H1 (cell line): ENCODE measurements around the gene LRRFIP1. TPM values are rescaled to one million over a fixed set of nuclear protein-coding genes. Genes with fewer than 3 reads are reported as not detected.

ENCODE experiments used
- CTCF ChIA-PET: fragments of 300-600 bp; sonication (Branson Sonifier 250); formaldehyde crosslinking; loops from one replicate; lab custom pipeline; 2021; ENCODE audit not compliant: partially characterized antibody; lab: Charles Lee
- POLR2A ChIA-PET: fragments of 300-600 bp; sonication (Branson Sonifier 250); formaldehyde crosslinking; loops from one replicate; lab custom pipeline; 2021; ENCODE audit warnings: inconsistent platforms; ENCODE audit not compliant: partially characterized antibody; lab: Charles Lee
- DNase-seq, 2 experiments: peaks; one replicate each; pipeline versions ENCODE4 v3.0.0 to v3.0.0-alpha.2; 2010 to 2022; ENCODE audit warnings: low spot score in 2 of 2, low read depth in 1 of 2, mixed read lengths in 1 of 2
- FAIRE-seq: peaks from 2 replicates; lab custom pipeline; 2011; peaks lifted over from hg19 to GRCh38; lab: Jason Lieb, UNC
- H2AFZ ChIP-seq: 2 replicates; pipeline ENCODE4 v1.8.1; 2012; ENCODE audit warnings: low read length, inconsistent platforms
- H2AK5ac ChIP-seq: 2 replicates; pipeline ENCODE4 v1.6.1; 2013; ENCODE audit warnings: low read depth, low read length
- H2BK120ac ChIP-seq: replicated peaks from 2 replicates; pipeline ENCODE3; 2013; ENCODE audit warnings: low read depth, low read length, inconsistent platforms
- H2BK12ac ChIP-seq: 2 replicates; pipeline ENCODE4 v1.6.1; 2013; ENCODE audit warnings: low read depth, low read length
- H2BK15ac ChIP-seq: 2 replicates; pipeline ENCODE4 v1.6.1; 2013; ENCODE audit warnings: low read length
- H2BK20ac ChIP-seq: 2 replicates; pipeline ENCODE4 v1.6.1; 2013; ENCODE audit warnings: low read length
- H2BK5ac ChIP-seq: 2 replicates; pipeline ENCODE4 v1.6.1; 2013; ENCODE audit warnings: low read depth, low read length
- H3K14ac ChIP-seq: 2 replicates; pipeline ENCODE4 v1.6.1; 2013; ENCODE audit warnings: inconsistent platforms; ENCODE audit not compliant: insufficient read length
- H3K18ac ChIP-seq: 2 replicates; pipeline ENCODE4 v1.6.1; 2013; ENCODE audit warnings: low read length; ENCODE audit errors: extremely low read depth
- H3K23ac ChIP-seq: 2 replicates; pipeline ENCODE4 v1.6.1; 2013; ENCODE audit warnings: inconsistent platforms; ENCODE audit not compliant: insufficient read length
- H3K23me2 ChIP-seq: 2 replicates; pipeline ENCODE4 v1.6.1; 2013; ENCODE audit warnings: low read depth, low read length
- H3K27ac ChIP-seq: 2 replicates; pipeline ENCODE4 v1.6.1; 2011; ENCODE audit warnings: low read depth, low read length, inconsistent platforms
- H3K27me3 ChIP-seq, 4 experiments: replicated peaks in 1 of 4; 1 replicate in 1 of 4; 2 replicates in 3 of 4; pipeline versions ENCODE4 v1.6.1 to v1.8.1; 2011 to 2013; ENCODE audit warnings: low read length in 3 of 4, mild to moderate bottlenecking in 3 of 4, inconsistent platforms in 2 of 4, mixed read lengths in 2 of 4, moderate library complexity in 1 of 4; ENCODE audit not compliant: control insufficient read depth in 3 of 4, insufficient read depth in 3 of 4; ENCODE audit errors: extremely low read depth in 1 of 4
- H3K36me3 ChIP-seq, 4 experiments: 2 replicates each; pipeline versions ENCODE4 v1.6.1 to v1.8.1; 2011 to 2013; ENCODE audit warnings: mild to moderate bottlenecking in 4 of 4, low read length in 3 of 4, moderate library complexity in 2 of 4, control low read depth in 1 of 4, inconsistent platforms in 1 of 4; ENCODE audit not compliant: insufficient read depth in 4 of 4, control insufficient read depth in 2 of 4
- H3K4ac ChIP-seq: replicated peaks from 2 replicates; pipeline ENCODE3; 2013; ENCODE audit warnings: low read length, low read depth, mixed read lengths, inconsistent platforms; ENCODE audit not compliant: insufficient read length
- H3K4me1 ChIP-seq, 4 experiments: replicated peaks in 1 of 4; 1 replicate in 1 of 4; 2 replicates in 3 of 4; pipeline versions ENCODE4 v1.6.1 to v1.8.1; 2011 to 2013; ENCODE audit warnings: low read length in 3 of 4, inconsistent platforms in 2 of 4, mixed read lengths in 1 of 4; ENCODE audit not compliant: insufficient read depth in 4 of 4, control insufficient read depth in 3 of 4
- H3K4me2 ChIP-seq, 2 experiments: 2 replicates each; pipeline versions ENCODE4 v1.6.1 to v1.8.1; 2011 to 2013; ENCODE audit warnings: low read depth in 2 of 2, low read length in 2 of 2, control low read depth in 1 of 2, inconsistent platforms in 1 of 2, mild to moderate bottlenecking in 1 of 2; ENCODE audit not compliant: insufficient read depth in 1 of 2
- H3K4me3 ChIP-seq, 4 experiments: fragments of 200-600, 300-600 bp in 1 of 4; sonication (generic), shearing (Covaris generic), sonication (Bioruptor Twin) in 1 of 4; 2 replicates each; pipeline versions ENCODE4 v1.5.1 to v1.8.1; 2011 to 2016; ENCODE audit warnings: low read length in 4 of 4, low read depth in 3 of 4, control low read depth in 2 of 4, inconsistent platforms in 2 of 4, mild to moderate bottlenecking in 2 of 4, mixed read lengths in 1 of 4, moderate library complexity in 1 of 4; ENCODE audit not compliant: insufficient read depth in 2 of 4; ENCODE audit errors: extremely low read depth in 1 of 4
- H3K56ac ChIP-seq: replicated peaks from 2 replicates; pipeline ENCODE3; 2013; ENCODE audit warnings: low read depth, mild to moderate bottlenecking, mixed read lengths, low read length, inconsistent platforms; ENCODE audit not compliant: insufficient read length
- H3K79me1 ChIP-seq: 2 replicates; pipeline ENCODE4 v1.6.1; 2013; ENCODE audit warnings: low read depth, low read length, control low read depth
- H3K79me2 ChIP-seq, 2 experiments: 2 replicates each; pipeline versions ENCODE4 v1.6.1 to v1.8.1; 2012 to 2013; ENCODE audit warnings: low read length in 2 of 2, mild to moderate bottlenecking in 2 of 2, inconsistent platforms in 1 of 2; ENCODE audit not compliant: insufficient read depth in 2 of 2, control insufficient read depth in 1 of 2
- H3K9ac ChIP-seq, 4 experiments: replicated peaks in 1 of 4; 1 replicate in 1 of 4; 2 replicates in 3 of 4; pipeline versions ENCODE4 v1.6.1 to v1.8.1; 2011 to 2013; ENCODE audit warnings: low read depth in 3 of 4, low read length in 3 of 4, control low read depth in 2 of 4, mild to moderate bottlenecking in 2 of 4, moderate library complexity in 2 of 4, inconsistent platforms in 1 of 4; ENCODE audit errors: extremely low read depth in 1 of 4
- H3K9me3 ChIP-seq, 2 experiments: 2 replicates each; pipeline versions ENCODE4 v1.6.1 to v1.8.1; 2012 to 2013; ENCODE audit warnings: mild to moderate bottlenecking in 2 of 2, moderate library complexity in 2 of 2, control low read depth in 1 of 2, inconsistent platforms in 1 of 2, low read depth in 1 of 2, low read length in 1 of 2, mixed read lengths in 1 of 2; ENCODE audit not compliant: insufficient read depth in 2 of 2
- H4K20me1 ChIP-seq, 2 experiments: replicated peaks in 1 of 2; 2 replicates each; pipeline versions ENCODE3 to v1.8.1; 2011 to 2013; ENCODE audit warnings: inconsistent platforms in 2 of 2, low read length in 2 of 2, mild to moderate bottlenecking in 1 of 2; ENCODE audit not compliant: insufficient read depth in 2 of 2, control insufficient read depth in 1 of 2
- H4K5ac ChIP-seq: 2 replicates; pipeline ENCODE4 v1.6.1; 2013; ENCODE audit warnings: low read length, low read depth, mixed read lengths, inconsistent platforms; ENCODE audit not compliant: insufficient read length
- H4K8ac ChIP-seq: 2 replicates; pipeline ENCODE4 v1.8.0; 2013; ENCODE audit warnings: mild to moderate bottlenecking, moderate library complexity, low read length, inconsistent platforms; ENCODE audit not compliant: insufficient read depth; ENCODE audit errors: extremely low read depth
- H4K91ac ChIP-seq: replicated peaks from 2 replicates; pipeline ENCODE3; 2013; ENCODE audit warnings: low read length, mixed read lengths, inconsistent platforms; ENCODE audit not compliant: insufficient read length
- BACH1 ChIP-seq: IDR thresholded peaks from 2 replicates; pipeline ENCODE4 v1.6.1; 2012; ENCODE audit warnings: low read length, improper control_type of control experiment
- BCL11A ChIP-seq, 2 experiments: IDR thresholded peaks; one replicate each; pipeline ENCODE4 v1.6.1; 2011; ENCODE audit warnings: low read depth in 2 of 2, low read length in 2 of 2, mild to moderate bottlenecking in 2 of 2
- CREB1 ChIP-seq: IDR thresholded peaks from 2 replicates; pipeline ENCODE4 v1.6.1; 2012; ENCODE audit warnings: inconsistent platforms
- TCF12 ChIP-seq: IDR thresholded peaks from 2 replicates; pipeline ENCODE4 v1.6.1; 2011; ENCODE audit warnings: low read depth, mild to moderate bottlenecking, low read length
- WGBS, 2 experiments: shearing (Covaris generic) in 1 of 2; methylation state at CpG; one replicate each; pipeline versions ENCODE4 v1.1.6 to v1.1.7; 2013 to 2015; ENCODE audit warnings: low lambda C conversion rate in 2 of 2, mixed read lengths in 2 of 2, inconsistent platforms in 1 of 2, low coverage in 1 of 2, missing lambda C conversion rate in 1 of 2; ENCODE audit not compliant: insufficient replicate concordance in 2 of 2, insufficient coverage in 1 of 2, insufficient read length in 1 of 2; ENCODE audit errors: extremely low coverage in 1 of 2, missing lambda C conversion rate in 1 of 2; 5-methylcytosine and 5-hydroxymethylcytosine counted together
- polyA plus RNA-seq, 7 experiments: library from polyadenylated mRNA; depleted of rRNA in 3 of 7; stranded (reverse) in 5 of 7; unstranded in 2 of 7; fragments of >200 nt in 5 of 7; fragments of 200-250 nt in 2 of 7; gene quantifications; 1 replicate in 5 of 7; 2 replicates in 1 of 7; 4 replicates in 1 of 7; pipeline versions ENCODE4 v1.2.1 to v1.2.3, GENCODE V29; 2011 to 2013; ENCODE audit warnings: missing spikeins in 2 of 7, mixed read lengths in 2 of 7
- total RNA-seq: library from RNA; stranded (reverse); fragmentation: NEBNext Ultra II Directional; extraction: Animal tissue kit (Norgen Biotek cat#: 25700); gene quantifications from 2 replicates; pipeline ENCODE4 v1.2.1, GENCODE V29; 2021

LRRFIP1 gene
- total and polyA plus RNA-seq, 2 of the 8 experiments (the other 6 are each of a cell fraction or from before 2014, with no cell fraction given) = 12.1 to 75.8 TPM

DNA sequence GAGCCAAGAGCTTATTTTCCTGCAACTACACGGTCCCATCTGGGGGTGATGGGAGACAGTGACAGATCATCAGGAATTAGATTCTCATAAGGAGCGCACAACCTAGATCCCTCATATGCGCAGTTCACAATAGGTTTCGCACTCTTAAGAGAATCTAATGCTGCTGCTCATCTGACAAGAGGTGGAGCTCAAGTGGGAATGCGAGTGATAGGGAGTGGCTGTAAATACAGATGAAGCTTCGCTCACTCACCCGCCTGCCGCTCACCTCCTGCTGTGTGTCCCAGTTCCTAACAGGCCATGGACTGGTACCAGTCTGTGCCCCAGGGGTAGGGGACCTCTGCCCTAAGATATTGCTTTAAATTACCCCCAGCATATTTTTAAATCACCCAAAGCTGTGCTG is 10.8 kb downstream of the LRRFIP1 start:
- no peaks in the 10 kb centered on the region; a peak in 2 of 4 replicates for H3K79me2 ChIP-seq
- WGBS, 2 experiments = 98% methylated on average over 8 of the region's 8 CpGs; no CpG with 5 or more reads in 1 of the 2 experiments
- no peak overlapping the region for H3K27ac ChIP-seq
- no peaks in the 10 kb centered on the region for H3K27me3 ChIP-seq
- no peak overlapping the region for H4K91ac ChIP-seq
- H3K4ac ChIP-seq = no peak overlapping the region
- H3K23me2 ChIP-seq = no peaks in the 10 kb centered on the region
- no peak overlapping the region for H4K8ac ChIP-seq
- H4K5ac ChIP-seq = no peak overlapping the region
- peaks cover 1 to 3% of the 10 kb centered on the region in 2 experiments for H4K20me1 ChIP-seq
- no peak overlapping the region for H2BK120ac ChIP-seq
- H3K9me3 ChIP-seq = peaks cover 2 to 7% of the 10 kb centered on the region in 2 experiments; a peak in 3 of 4 replicates
- TF ChIP-seq BCL11A (IDR thresholded peaks at IDR 0.05; ENCODE audit: low read depth in 2 of 2, low read length in 2 of 2) (no peak), TCF12 (no peak), BACH1 (no peak), CREB1 (no peak)
- H3K9ac ChIP-seq = no peak overlapping the region
- DNase-seq = no peak
- H2BK15ac ChIP-seq = no peak overlapping the region
- no peak overlapping the region for H3K23ac ChIP-seq
- H3K14ac ChIP-seq = no peak overlapping the region
- no peak overlapping the region for H3K4me2 ChIP-seq
- no peak overlapping the region for H3K56ac ChIP-seq
- H2BK12ac ChIP-seq = no peak overlapping the region
- peaks cover 0 to 4% (median 0%) of the 10 kb centered on the region in 4 experiments; a peak in 3 of 8 replicates for H3K36me3 ChIP-seq
- no peak overlapping the region for H2AFZ ChIP-seq
- H2BK5ac ChIP-seq = no peak overlapping the region
- H3K79me1 ChIP-seq = peaks cover 7% of the 10 kb centered on the region
- no peak overlapping the region for H2BK20ac ChIP-seq
- no peaks in the 10 kb centered on the region for H3K4me1 ChIP-seq
- FAIRE-seq = no peak
- no peak overlapping the region for H3K4me3 ChIP-seq
- H2AK5ac ChIP-seq = no peak overlapping the region
- ChIA-PET POLR2A (interaction anchor here (0.9 to 1.3 kb wide), 2 partner anchors 9 to 10 kb away, joined by 3 read pairs; no protein-coding TSS in a partner anchor), CTCF (interaction anchor here (1.2 to 4.3 kb wide), 4 partner anchors 34 to 107 kb away, joined by 3 to 16 read pairs (median 4); no protein-coding TSS in a partner anchor)
- H3K18ac ChIP-seq = no peak overlapping the region
